ENCODE results near the gene CBFA2T3.
A peak's percentile ranks its signal among the peaks of the same experiment; 100 is the strongest.

The CBFA2T3 gene

DNA sequence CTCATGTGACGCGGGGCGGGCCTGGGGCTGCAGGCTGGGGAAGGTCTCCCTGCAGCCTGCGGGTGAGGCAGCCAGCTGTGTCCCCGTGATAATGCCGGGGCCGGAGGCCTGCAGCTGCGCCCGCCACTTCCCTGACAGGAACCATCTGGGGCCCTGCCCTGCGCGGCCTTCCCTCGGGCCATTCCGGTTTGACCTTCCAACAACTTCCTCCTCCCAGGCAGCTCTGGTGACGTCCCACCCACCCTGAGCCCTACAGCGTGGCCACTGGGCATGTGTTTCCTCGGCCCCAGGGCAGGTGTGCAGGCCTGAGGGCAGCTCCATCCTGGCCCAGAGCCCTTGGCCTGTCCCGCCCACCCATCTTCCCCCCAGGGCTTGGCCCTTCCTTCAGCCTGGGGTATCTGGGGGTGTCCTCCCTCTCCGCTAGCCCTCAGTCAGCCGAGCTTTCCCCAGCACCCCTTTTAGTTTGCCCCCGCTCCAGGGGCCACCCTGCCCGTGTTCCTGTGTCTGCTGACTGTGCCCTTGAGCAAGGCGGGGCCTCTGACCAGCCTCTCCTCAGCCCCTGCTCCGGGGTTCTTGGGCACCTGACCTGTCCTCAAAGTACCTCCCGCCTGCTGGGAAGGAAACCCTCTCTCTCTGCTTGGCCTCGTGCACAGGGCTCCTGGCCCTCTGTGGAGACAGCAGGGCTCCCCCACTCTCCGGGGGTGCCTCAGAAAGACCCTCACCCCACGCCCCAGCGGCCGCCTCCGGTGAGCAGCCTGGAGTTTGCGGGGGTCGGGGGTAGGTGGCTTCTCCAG is at the start of gene CBFA2T3:
TSS of gene CBFA2T3 (minus strand) at position 190 of the 794 bp plus-strand sequence. CDS start 400 bp downstream, outside the sequence.
- Histone ChIP-seq H3K27me3 (ENCODE audit: insufficient read depth, insufficient read length) (no peaks in the 10 kb centered on the region), H3K4me1 (ENCODE audit: insufficient read depth, insufficient read length) (peaks cover 14% of the 10 kb centered on the region), H3K4me3 (ENCODE audit: insufficient read length, low read depth) (no peak within 1 kb of the TSS), H3K36me3 (ENCODE audit: insufficient read depth, insufficient read length, low read length) (no peaks in the 10 kb centered on the region), H3K9me3 (ENCODE audit: insufficient read depth, low read length) (no peaks in the 10 kb centered on the region), H3K9ac (ENCODE audit: insufficient read length, low read depth) (no peak within 1 kb of the TSS)
- DNase-seq (ENCODE audit: low read depth, low spot score) = no peak
- TF ChIP-seq ZNF274 (IDR thresholded peaks at IDR 0.05; ENCODE audit: low read depth, low read length) (no peak), SUZ12 (IDR thresholded peaks at IDR 0.05; ENCODE audit: extremely low read depth, insufficient read depth, insufficient read length) (no peak), YY1 (IDR thresholded peaks at IDR 0.05; ENCODE audit: insufficient read depth, insufficient read length) (no peak)

DNA sequence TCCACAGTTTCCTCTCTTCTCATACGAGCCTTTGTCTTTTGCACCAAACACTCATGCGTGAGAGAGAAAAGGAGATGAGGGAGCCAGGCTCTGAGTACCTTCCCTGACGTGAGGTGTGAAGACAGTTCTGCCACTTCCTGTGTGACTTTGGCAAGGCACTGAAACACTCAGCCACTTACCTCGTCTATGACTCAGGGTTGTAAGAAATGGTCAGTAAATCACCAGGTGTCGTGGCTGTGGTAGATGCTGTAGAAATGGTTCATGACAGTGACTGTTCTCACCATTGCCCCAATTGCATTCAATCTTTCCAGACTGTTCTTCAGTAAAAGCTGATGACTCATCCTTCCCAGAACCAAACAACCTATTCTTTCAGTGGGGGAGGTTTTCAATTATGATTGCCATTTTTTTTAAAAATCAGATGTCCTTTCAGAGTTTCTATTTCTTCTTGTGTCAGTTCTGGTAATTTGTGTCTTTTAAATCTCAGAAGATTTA is 49.2 kb upstream of the CBFA2T3 start:
- Histone ChIP-seq H3K27me3 (ENCODE audit: insufficient read depth, insufficient read length) (peaks cover 4% of the 10 kb centered on the region), H3K4me3 (ENCODE audit: insufficient read length, low read depth) (no peak overlapping the region), H3K4me1 (ENCODE audit: insufficient read depth, insufficient read length) (peaks cover 10% of the 10 kb centered on the region), H3K36me3 (ENCODE audit: insufficient read depth, insufficient read length, low read length) (no peaks in the 10 kb centered on the region), H3K9me3 (ENCODE audit: insufficient read depth, low read length) (peaks cover 24% of the 10 kb centered on the region), H3K9ac (ENCODE audit: insufficient read length, low read depth) (no peak overlapping the region)
- DNase-seq (ENCODE audit: low read depth, low spot score) = no peak
- TF ChIP-seq SUZ12 (IDR thresholded peaks at IDR 0.05; ENCODE audit: extremely low read depth, insufficient read depth, insufficient read length) (no peak), ZNF274 (IDR thresholded peaks at IDR 0.05; ENCODE audit: low read depth, low read length) (no peak), YY1 (IDR thresholded peaks at IDR 0.05; ENCODE audit: insufficient read depth, insufficient read length) (no peak)

DNA sequence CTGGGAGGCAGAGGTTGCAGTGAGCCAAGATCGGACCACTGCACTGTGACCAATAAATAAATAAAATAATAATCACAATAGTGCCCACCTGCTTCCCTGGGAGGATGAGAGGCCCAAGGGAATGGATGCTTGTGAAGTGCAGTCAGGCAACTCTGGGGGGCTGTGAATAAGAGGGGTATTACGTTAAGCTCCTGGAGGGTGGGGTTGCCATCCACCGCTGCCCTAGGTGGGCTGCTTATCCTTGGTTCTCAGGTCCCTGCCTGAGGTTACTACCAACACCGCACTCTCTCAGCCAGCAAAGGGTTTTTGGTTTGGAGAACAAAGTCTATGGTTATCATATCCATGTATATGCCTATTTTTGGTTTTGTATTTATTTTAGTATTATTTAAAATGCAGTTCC is 48.6 kb upstream of the CBFA2T3 start:
- Histone ChIP-seq H3K27me3 (ENCODE audit: insufficient read depth, insufficient read length) (peaks cover 4% of the 10 kb centered on the region), H3K4me3 (ENCODE audit: insufficient read length, low read depth) (no peak overlapping the region)
- no peak for DNase-seq (ENCODE audit: low read depth, low spot score)

DNA sequence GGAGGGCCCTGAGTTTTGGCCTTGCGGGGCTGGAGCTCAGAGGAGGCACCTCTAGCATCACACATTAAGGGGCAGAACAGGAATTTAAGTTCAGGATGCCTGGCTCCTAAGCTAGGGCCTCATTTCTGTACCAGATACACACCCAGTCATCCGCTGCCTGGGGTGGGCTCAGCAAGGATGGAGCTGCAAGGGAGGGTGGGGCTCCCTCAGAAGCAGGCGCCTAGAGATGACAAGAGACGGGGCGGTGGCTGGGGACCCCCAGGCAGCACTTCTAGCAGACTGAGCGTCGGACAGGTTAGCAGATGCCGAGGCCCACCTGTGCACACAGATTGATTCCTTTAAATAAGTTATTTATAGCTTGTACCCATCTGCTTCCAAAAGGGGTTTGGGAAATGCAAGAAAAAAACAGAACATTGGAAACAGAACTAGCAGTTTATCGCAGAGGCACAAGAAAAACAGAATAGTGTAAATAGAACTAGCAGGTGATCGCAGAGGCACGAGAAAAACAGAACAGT is 47.6 kb upstream of the CBFA2T3 start:
- peaks cover 11% of the 10 kb centered on the region for H3K4me1 ChIP-seq (ENCODE audit: insufficient read depth, insufficient read length)
- H3K36me3 ChIP-seq (ENCODE audit: insufficient read depth, insufficient read length, low read length) = no peaks in the 10 kb centered on the region
- DNase-seq (ENCODE audit: low read depth, low spot score) = no peak
- TF ChIP-seq YY1 (IDR thresholded peaks at IDR 0.05; ENCODE audit: insufficient read depth, insufficient read length) (no peak), ZNF274 (IDR thresholded peaks at IDR 0.05; ENCODE audit: low read depth, low read length) (no peak), SUZ12 (IDR thresholded peaks at IDR 0.05; ENCODE audit: extremely low read depth, insufficient read depth, insufficient read length) (no peak)
- peaks cover 17% of the 10 kb centered on the region for H3K9me3 ChIP-seq (ENCODE audit: insufficient read depth, low read length)
- H3K9ac ChIP-seq (ENCODE audit: insufficient read length, low read depth) = no peak overlapping the region
- H3K27me3 ChIP-seq (ENCODE audit: insufficient read depth, insufficient read length) = peaks cover 4% of the 10 kb centered on the region
- H3K4me3 ChIP-seq (ENCODE audit: insufficient read length, low read depth) = no peak overlapping the region

More for the DNA sequence above, 48.6 kb upstream of the CBFA2T3 start:
- no peak overlapping the region for H3K9ac ChIP-seq (ENCODE audit: insufficient read length, low read depth)
- no peaks in the 10 kb centered on the region for H3K36me3 ChIP-seq (ENCODE audit: insufficient read depth, insufficient read length, low read length)
- H3K9me3 ChIP-seq (ENCODE audit: insufficient read depth, low read length) = peaks cover 19% of the 10 kb centered on the region
- H3K4me1 ChIP-seq (ENCODE audit: insufficient read depth, insufficient read length) = peaks cover 10% of the 10 kb centered on the region
- no peak for TF ChIP-seq SUZ12 (IDR thresholded peaks at IDR 0.05; ENCODE audit: extremely low read depth, insufficient read depth, insufficient read length)

DNA sequence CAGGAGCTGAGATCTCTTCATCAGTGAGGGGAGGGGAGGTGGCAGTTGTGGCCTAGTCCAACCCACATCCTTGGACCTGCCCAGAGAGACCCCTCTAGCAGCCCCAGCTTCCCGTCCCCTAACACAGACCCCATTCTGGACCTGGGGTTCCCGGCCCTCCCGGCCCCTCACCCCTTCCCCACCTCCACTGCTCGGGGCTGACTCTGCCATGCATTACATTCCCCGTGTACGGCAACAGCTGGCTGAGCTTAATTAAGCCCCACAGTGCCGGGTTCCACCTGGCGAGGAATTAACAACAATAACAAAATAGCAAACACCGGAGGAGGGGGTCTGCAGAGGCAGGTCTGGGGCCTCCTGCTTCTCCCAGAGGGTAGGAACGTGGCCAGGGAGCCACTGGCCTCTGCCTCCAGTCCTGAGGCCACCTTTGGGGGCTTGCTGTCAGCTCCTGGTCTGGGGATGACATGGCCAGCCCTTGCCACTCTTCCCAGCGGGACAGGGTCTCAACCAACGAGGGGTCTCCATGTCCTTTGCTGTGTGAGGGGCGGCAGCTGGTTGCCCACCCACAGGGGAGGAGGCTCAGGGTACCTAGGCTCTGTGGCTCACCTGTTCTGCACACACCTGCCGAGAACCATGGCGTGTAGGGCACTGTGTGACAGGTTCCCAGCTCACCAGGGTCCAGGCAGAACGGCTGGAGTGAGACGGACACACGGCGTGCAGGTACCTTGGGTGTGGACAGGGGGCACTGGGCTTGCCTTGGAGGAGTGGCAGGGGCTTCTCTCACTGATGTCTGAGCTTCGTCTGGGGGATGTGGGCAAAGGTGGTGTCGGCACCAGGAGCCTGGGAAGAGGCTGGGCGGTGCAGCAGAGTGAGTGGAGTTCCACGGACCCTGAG is 46.9 kb upstream of the CBFA2T3 start:
- no peak for TF ChIP-seq YY1 (IDR thresholded peaks at IDR 0.05; ENCODE audit: insufficient read depth, insufficient read length)
- no peak for TF ChIP-seq SUZ12 (IDR thresholded peaks at IDR 0.05; ENCODE audit: extremely low read depth, insufficient read depth, insufficient read length)
- no peak for TF ChIP-seq ZNF274 (IDR thresholded peaks at IDR 0.05; ENCODE audit: low read depth, low read length)
- no peak overlapping the region for H3K9ac ChIP-seq (ENCODE audit: insufficient read length, low read depth)
- H3K36me3 ChIP-seq (ENCODE audit: insufficient read depth, insufficient read length, low read length) = no peaks in the 10 kb centered on the region
- DNase-seq (ENCODE audit: low read depth, low spot score) = no peak
- H3K4me1 ChIP-seq (ENCODE audit: insufficient read depth, insufficient read length) = peaks cover 13% of the 10 kb centered on the region
- peaks cover 17% of the 10 kb centered on the region for H3K9me3 ChIP-seq (ENCODE audit: insufficient read depth, low read length)
- H3K4me3 ChIP-seq (ENCODE audit: insufficient read length, low read depth) = no peak overlapping the region
- H3K27me3 ChIP-seq (ENCODE audit: insufficient read depth, insufficient read length) = peaks cover 4% of the 10 kb centered on the region

DNA sequence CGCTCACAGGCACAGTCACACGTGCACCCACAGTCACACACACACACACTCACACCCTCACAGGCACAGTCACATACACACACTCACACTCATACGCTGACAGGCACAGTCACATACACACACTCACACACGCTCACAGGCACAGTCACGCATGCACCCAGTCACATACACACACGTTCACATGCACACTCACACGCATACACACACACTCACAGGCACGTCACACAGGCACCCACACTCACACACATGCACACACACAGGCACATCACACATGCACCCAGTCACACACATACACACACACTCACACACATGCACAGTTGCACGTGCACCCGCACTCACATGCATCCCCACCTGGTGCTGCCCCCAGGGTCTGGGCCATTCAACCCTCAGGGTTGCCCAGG is 46.1 kb upstream of the CBFA2T3 start:
- TF ChIP-seq ZNF274 (IDR thresholded peaks at IDR 0.05; ENCODE audit: low read depth, low read length) (no peak), SUZ12 (IDR thresholded peaks at IDR 0.05; ENCODE audit: extremely low read depth, insufficient read depth, insufficient read length) (no peak), YY1 (IDR thresholded peaks at IDR 0.05; ENCODE audit: insufficient read depth, insufficient read length) (no peak)
- Histone ChIP-seq H3K9ac (ENCODE audit: insufficient read length, low read depth) (peak overlapping the region; percentile 36), H3K36me3 (ENCODE audit: insufficient read depth, insufficient read length, low read length) (no peaks in the 10 kb centered on the region), H3K9me3 (ENCODE audit: insufficient read depth, low read length) (peaks cover 17% of the 10 kb centered on the region), H3K4me1 (ENCODE audit: insufficient read depth, insufficient read length) (peaks cover 17% of the 10 kb centered on the region), H3K27me3 (ENCODE audit: insufficient read depth, insufficient read length) (peaks cover 4% of the 10 kb centered on the region), H3K4me3 (ENCODE audit: insufficient read length, low read depth) (no peak overlapping the region)
- no peak for DNase-seq (ENCODE audit: low read depth, low spot score)
